ENCODE data around the gene KDELR1.

DNA sequence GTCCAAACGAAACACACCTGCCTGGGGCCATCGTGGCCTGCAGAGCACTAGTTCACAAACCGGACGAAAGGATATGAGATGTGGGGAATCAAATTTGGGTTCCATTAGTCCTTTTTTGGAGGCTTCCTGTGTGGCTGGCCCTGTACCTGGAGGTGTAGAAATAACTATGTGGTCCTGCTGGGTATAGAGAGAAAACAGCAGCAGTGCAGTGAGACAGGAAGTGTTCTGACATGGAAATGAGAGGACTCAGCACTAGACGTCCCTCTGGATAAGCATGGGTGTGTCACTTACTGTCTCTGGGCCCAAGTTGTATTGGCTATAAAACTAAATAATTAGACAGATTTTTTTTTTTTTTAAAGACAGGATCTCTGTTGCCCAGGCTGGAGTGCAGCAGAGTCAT is 12.3 kb downstream of the KDELR1 start:
- TF ChIP-seq, protein P1, sequence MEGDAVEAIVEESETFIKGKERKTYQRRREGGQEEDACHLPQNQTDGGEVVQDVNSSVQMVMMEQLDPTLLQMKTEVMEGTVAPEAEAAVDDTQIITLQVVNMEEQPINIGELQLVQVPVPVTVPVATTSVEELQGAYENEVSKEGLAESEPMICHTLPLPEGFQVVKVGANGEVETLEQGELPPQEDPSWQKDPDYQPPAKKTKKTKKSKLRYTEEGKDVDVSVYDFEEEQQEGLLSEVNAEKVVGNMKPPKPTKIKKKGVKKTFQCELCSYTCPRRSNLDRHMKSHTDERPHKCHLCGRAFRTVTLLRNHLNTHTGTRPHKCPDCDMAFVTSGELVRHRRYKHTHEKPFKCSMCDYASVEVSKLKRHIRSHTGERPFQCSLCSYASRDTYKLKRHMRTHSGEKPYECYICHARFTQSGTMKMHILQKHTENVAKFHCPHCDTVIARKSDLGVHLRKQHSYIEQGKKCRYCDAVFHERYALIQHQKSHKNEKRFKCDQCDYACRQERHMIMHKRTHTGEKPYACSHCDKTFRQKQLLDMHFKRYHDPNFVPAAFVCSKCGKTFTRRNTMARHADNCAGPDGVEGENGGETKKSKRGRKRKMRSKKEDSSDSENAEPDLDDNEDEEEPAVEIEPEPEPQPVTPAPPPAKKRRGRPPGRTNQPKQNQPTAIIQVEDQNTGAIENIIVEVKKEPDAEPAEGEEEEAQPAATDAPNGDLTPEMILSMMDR (conservative IDR thresholded peaks at IDR 0.05; ENCODE audit: low read depth, low read length) = no peak
- no peak for TF ChIP-seq EZH2 (IDR thresholded peaks at IDR 0.05; ENCODE audit: borderline replicate concordance, low read depth, low read length, poor library complexity, severe bottlenecking)
